Retinal pigment epithelial cell (primary cell): ENCODE data around the gene C16orf54.
A peak's percentile ranks its signal among the peaks of the same experiment; 100 is the strongest.
"Not testable (repeated sequence)": the region's sequence is repeated elsewhere in the genome, so short reads cannot be mapped to it uniquely, and the experiment has no call there.

Experiments used
- DNase-seq: peaks from one replicate; pipeline ENCODE4 v3.0.0-alpha.2; 2010; ENCODE audit warnings: low read depth
- H3K4me3 ChIP-seq: 2 replicates; pipeline ENCODE4 v1.5.1; 2011; ENCODE audit warnings: mild to moderate bottlenecking, low read length, control low read depth, moderate library complexity
- CTCF ChIP-seq: conservative IDR thresholded peaks from 2 replicates; pipeline ENCODE4 v1.5.1; 2011; ENCODE audit warnings: low read depth, low read length, control low read depth, inconsistent platforms

The C16orf54 gene

GRCh38 chr16:29765167-29766032 is 19.6 kb upstream of the C16orf54 start:
- H3K4me3 ChIP-seq, result no peak overlapping the region
- no peak for DNase-seq
- TF ChIP-seq CTCF, result no peak

- DNase-seq, result no peak
- TF ChIP-seq CTCF, result no peak
- H3K4me3 ChIP-seq, result no peak overlapping the region
These were observed 17.5 kb upstream of the C16orf54 start for GRCh38 chr16:29763326-29763725.

GRCh38 chr16:29761882-29762281 is 16.1 kb upstream of the C16orf54 start:
- TF ChIP-seq CTCF, result no peak
- H3K4me3 ChIP-seq, result no peak overlapping the region
- DNase-seq, result no peak

GRCh38 chr16:29761280-29761651 is 15.5 kb upstream of the C16orf54 start:
- H3K4me3 ChIP-seq, DNase-seq: not testable (repeated sequence)

- H3K4me3 ChIP-seq, result no peak overlapping the region
- no peak for DNase-seq
- TF ChIP-seq CTCF, result no peak
These were observed 14.9 kb upstream of the C16orf54 start for GRCh38 chr16:29760567-29761279.

- peak; percentile 33 for DNase-seq
- peak; percentile 29 for TF ChIP-seq CTCF
These were observed 12.2 kb upstream of the C16orf54 start for GRCh38 chr16:29757950-29758466.

GRCh38 chr16:29757086-29757485 is 11.3 kb upstream of the C16orf54 start:
- not testable (repeated sequence) for DNase-seq, H3K4me3 ChIP-seq

More at GRCh38 chr16:29757950-29758466, 12.2 kb upstream of the C16orf54 start:
- no peak overlapping the region for H3K4me3 ChIP-seq

GRCh38 chr16:29756654-29757053 is 10.9 kb upstream of the C16orf54 start:
- no peak for TF ChIP-seq CTCF
- peak; percentile 34 for DNase-seq
- H3K4me3 ChIP-seq, result no peak overlapping the region
